Liver (tissue), 3 donors: ENCODE results near the gene FAM83E.

Experiments used
- ATF3 ChIP-seq: IDR thresholded peaks from 2 replicates; pipeline ENCODE4 v1.6.1; 2016; ENCODE audit warnings: antibody characterized with exemption
- CTCF ChIP-seq: fragments of 150-350 bp; IDR thresholded peaks from 2 replicates; pipeline ENCODE4 v1.5.1; 2017; ENCODE audit warnings: improper control_type of control experiment, low read depth, low read length; ENCODE audit not compliant: missing input control
- EGR1 ChIP-seq, 2 donors: IDR thresholded peaks; 2 replicates each; pipeline ENCODE4 v1.6.1; 2016 to 2018; ENCODE audit warnings: antibody characterized with exemption in 2 of 2, low read depth in 2 of 2
- FOXA1 ChIP-seq: IDR thresholded peaks from 2 replicates; pipeline ENCODE4 v1.6.1; 2016; ENCODE audit warnings: antibody characterized with exemption
- MAX ChIP-seq: IDR thresholded peaks from 2 replicates; pipeline ENCODE4 v1.6.1; 2016; ENCODE audit warnings: antibody characterized with exemption
- NR2F2 ChIP-seq: IDR thresholded peaks from 2 replicates; pipeline ENCODE4 v1.6.1; 2016; ENCODE audit warnings: antibody characterized with exemption
- RXRA ChIP-seq, 2 donors: IDR thresholded peaks; 2 replicates each; pipeline ENCODE4 v1.6.1; 2017 to 2018; ENCODE audit warnings: antibody characterized with exemption in 2 of 2, mild to moderate bottlenecking in 1 of 2
- SP1 ChIP-seq: IDR thresholded peaks from 2 replicates; pipeline ENCODE4 v1.6.1; 2018; ENCODE audit warnings: antibody characterized with exemption, mild to moderate bottlenecking
- TAF1 ChIP-seq: conservative IDR thresholded peaks from 2 replicates; pipeline ENCODE4 v1.6.1; 2016; ENCODE audit warnings: antibody characterized with exemption, mild to moderate bottlenecking
- TF ChIP-seq, protein P1 (sequence below): IDR thresholded peaks from 2 replicates; pipeline ENCODE4 v1.6.1; 2016; ENCODE audit warnings: antibody characterized with exemption, mild to moderate bottlenecking
- donor health status: healthy.
- donor health status: healthy.

DNA sequence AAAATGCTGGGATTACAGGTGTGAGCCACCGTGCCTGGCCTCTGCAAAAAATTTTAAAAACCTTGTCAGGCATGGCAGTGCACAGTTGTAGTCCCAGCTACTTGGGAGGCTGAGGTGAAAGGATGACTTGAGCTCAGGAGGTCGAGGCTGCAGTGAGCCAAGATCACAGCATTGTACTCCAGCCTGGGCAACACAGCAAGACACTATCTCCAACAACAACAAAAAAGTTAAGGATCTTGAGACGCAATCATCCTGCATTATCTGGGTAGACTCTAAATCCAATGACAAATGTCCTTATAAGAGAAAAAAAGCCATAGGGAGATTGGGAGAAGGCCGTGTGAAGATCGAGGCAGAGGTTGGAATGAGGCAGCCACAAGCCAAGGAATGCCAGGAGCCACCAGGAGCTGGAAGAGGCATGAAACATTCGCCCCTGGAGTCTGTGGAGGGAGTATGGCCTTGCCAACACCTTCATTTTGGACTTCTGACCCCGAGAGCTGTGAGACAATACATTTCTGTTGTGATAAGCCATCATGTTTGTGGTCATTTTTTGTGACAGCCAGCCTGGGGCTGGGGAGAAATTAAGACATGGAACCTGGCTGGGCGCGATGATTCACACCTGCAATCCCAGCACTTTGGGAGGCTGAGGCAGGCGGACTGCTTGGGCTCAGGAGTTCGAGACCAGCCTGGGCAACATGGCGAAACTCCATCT is 36.3 kb upstream of the FAM83E start:
- TF ChIP-seq MAX (no peak), CTCF (no peak), NR2F2 (no peak), FOXA1 (no peak), TAF1 (no peak), SP1 (no peak), ATF3 (no peak), EGR1 (IDR thresholded peaks at IDR 0.05; ENCODE audit: low read depth in 2 of 2) (no peak), RXRA (IDR thresholded peaks at IDR 0.05) (no peak)
- TF ChIP-seq, protein P1, sequence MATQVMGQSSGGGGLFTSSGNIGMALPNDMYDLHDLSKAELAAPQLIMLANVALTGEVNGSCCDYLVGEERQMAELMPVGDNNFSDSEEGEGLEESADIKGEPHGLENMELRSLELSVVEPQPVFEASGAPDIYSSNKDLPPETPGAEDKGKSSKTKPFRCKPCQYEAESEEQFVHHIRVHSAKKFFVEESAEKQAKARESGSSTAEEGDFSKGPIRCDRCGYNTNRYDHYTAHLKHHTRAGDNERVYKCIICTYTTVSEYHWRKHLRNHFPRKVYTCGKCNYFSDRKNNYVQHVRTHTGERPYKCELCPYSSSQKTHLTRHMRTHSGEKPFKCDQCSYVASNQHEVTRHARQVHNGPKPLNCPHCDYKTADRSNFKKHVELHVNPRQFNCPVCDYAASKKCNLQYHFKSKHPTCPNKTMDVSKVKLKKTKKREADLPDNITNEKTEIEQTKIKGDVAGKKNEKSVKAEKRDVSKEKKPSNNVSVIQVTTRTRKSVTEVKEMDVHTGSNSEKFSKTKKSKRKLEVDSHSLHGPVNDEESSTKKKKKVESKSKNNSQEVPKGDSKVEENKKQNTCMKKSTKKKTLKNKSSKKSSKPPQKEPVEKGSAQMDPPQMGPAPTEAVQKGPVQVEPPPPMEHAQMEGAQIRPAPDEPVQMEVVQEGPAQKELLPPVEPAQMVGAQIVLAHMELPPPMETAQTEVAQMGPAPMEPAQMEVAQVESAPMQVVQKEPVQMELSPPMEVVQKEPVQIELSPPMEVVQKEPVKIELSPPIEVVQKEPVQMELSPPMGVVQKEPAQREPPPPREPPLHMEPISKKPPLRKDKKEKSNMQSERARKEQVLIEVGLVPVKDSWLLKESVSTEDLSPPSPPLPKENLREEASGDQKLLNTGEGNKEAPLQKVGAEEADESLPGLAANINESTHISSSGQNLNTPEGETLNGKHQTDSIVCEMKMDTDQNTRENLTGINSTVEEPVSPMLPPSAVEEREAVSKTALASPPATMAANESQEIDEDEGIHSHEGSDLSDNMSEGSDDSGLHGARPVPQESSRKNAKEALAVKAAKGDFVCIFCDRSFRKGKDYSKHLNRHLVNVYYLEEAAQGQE: no peak
